HepG2 (cell line): ENCODE measurements around the gene SNX9. TPM values are rescaled to one million over a fixed set of nuclear protein-coding genes. Genes with fewer than 3 reads are reported as not detected.

Experiments used
- BATF2 ChIP-seq: sonication (generic); formaldehyde crosslinking; IDR thresholded peaks from 2 replicates; pipeline ENCODE4 v1.8.0; 2022; ENCODE audit warnings: mild to moderate bottlenecking, missing genetic modification reagents, moderate library complexity
- DNMT3B ChIP-seq: conservative IDR thresholded peaks from 2 replicates; pipeline ENCODE4 v1.6.1; 2016; ENCODE audit warnings: missing biosample characterization, control low read depth
- GPBP1L1 ChIP-seq: sonication (generic); formaldehyde crosslinking; IDR thresholded peaks from 2 replicates; pipeline ENCODE4 v1.5.0; 2020; ENCODE audit warnings: mild to moderate bottlenecking, missing genetic modification reagents
- HMG20B ChIP-seq: conservative IDR thresholded peaks from 2 replicates; pipeline ENCODE4 v1.6.1; 2016; ENCODE audit warnings: missing genetic modification reagents, missing compliant biosample characterization
- LBX2 ChIP-seq: sonication (generic); formaldehyde crosslinking; IDR thresholded peaks from 2 replicates; pipeline ENCODE4 v1.5.0; 2020; ENCODE audit warnings: missing genetic modification reagents, mild to moderate bottlenecking, borderline replicate concordance
- MBD4 ChIP-seq: IDR thresholded peaks from 2 replicates; pipeline ENCODE4 v1.6.1; 2012; ENCODE audit warnings: low read length, inconsistent platforms, borderline replicate concordance
- NFKB2 ChIP-seq: sonication (generic); formaldehyde crosslinking; IDR thresholded peaks from 2 replicates; pipeline ENCODE4 v1.4.0; 2020; ENCODE audit warnings: missing genetic modification reagents, borderline replicate concordance
- POGZ ChIP-seq: sonication (generic); formaldehyde crosslinking; IDR thresholded peaks from 2 replicates; pipeline ENCODE4 v1.4.0; 2020; ENCODE audit warnings: mild to moderate bottlenecking, missing genetic modification reagents
- POLR2A ChIP-seq, 2 experiments: IDR thresholded peaks; 2 replicates each; pipeline ENCODE4 v1.6.1; 2011; ENCODE audit warnings: low read depth in 2 of 2, low read length in 2 of 2, mild to moderate bottlenecking in 1 of 2, moderate library complexity in 1 of 2; ENCODE audit not compliant: insufficient read depth in 1 of 2
- SRF ChIP-seq: IDR thresholded peaks from 2 replicates; pipeline ENCODE4 v1.6.1; 2011; ENCODE audit warnings: mild to moderate bottlenecking, low read depth, low read length, moderate library complexity
- TOPORS ChIP-seq: sonication (generic); formaldehyde crosslinking; IDR thresholded peaks from 2 replicates; pipeline ENCODE4 v1.8.0; 2023; ENCODE audit warnings: mild to moderate bottlenecking, missing genetic modification reagents
- ZBTB39 ChIP-seq: sonication (generic); formaldehyde crosslinking; IDR thresholded peaks from 2 replicates; pipeline ENCODE4 v1.5.0; 2020; ENCODE audit warnings: missing genetic modification reagents
- ZNF598 ChIP-seq: sonication (generic); formaldehyde crosslinking; IDR thresholded peaks from 2 replicates; pipeline ENCODE4 v1.5.1; 2020; ENCODE audit warnings: mild to moderate bottlenecking, missing genetic modification reagents, borderline replicate concordance
- ZSCAN29 ChIP-seq: sonication (generic); formaldehyde crosslinking; conservative IDR thresholded peaks from 2 replicates; pipeline ENCODE4 v1.4.0; 2020; ENCODE audit warnings: mild to moderate bottlenecking, missing genetic modification reagents
- polyA plus RNA-seq, 8 experiments: library from polyadenylated mRNA; depleted of rRNA in 3 of 8; stranded (reverse) in 7 of 8; unstranded in 1 of 8; fragments of >200 nt; fragmentation: Illumina TruSeq in 4 of 8; extraction: Trizol in 4 of 8; gene quantifications; 2 replicates each; pipeline versions ENCODE4 v1.2.1 to v1.2.3, GENCODE V29; 2011 to 2016; ENCODE audit warnings: low read depth in 4 of 8, missing spikeins in 1 of 8, mixed read lengths in 1 of 8; ENCODE audit not compliant: insufficient read depth in 1 of 8
- total RNA-seq, 5 experiments: library from RNA; depleted of rRNA; stranded (reverse); fragments of >200 nt; fragmentation: Illumina TruSeq; extraction: Trizol; gene quantifications; 2 replicates each; pipeline ENCODE4 v1.2.3, GENCODE V29; 2016; ENCODE audit warnings: low read depth in 1 of 5
- TF ChIP-seq, protein P1 (sequence below): IDR thresholded peaks from 2 replicates; pipeline ENCODE4 v1.6.1; 2012; ENCODE audit warnings: low read length, improper control_type of control experiment
- TF ChIP-seq, protein P2 (sequence below): IDR thresholded peaks from 2 replicates; pipeline ENCODE4 v1.6.1; 2016; ENCODE audit warnings: mild to moderate bottlenecking
- TF ChIP-seq, protein P3 (sequence below): sonication (generic); formaldehyde crosslinking; IDR thresholded peaks from 2 replicates; pipeline ENCODE4 v1.4.0; 2020; ENCODE audit warnings: mild to moderate bottlenecking, missing genetic modification reagents

SNX9 gene
- total and polyA plus RNA-seq, 2 of the 13 experiments (the other 11 are each of a cell fraction or from before 2014, with no cell fraction given), result 21.9 to 36.0 TPM

DNA sequence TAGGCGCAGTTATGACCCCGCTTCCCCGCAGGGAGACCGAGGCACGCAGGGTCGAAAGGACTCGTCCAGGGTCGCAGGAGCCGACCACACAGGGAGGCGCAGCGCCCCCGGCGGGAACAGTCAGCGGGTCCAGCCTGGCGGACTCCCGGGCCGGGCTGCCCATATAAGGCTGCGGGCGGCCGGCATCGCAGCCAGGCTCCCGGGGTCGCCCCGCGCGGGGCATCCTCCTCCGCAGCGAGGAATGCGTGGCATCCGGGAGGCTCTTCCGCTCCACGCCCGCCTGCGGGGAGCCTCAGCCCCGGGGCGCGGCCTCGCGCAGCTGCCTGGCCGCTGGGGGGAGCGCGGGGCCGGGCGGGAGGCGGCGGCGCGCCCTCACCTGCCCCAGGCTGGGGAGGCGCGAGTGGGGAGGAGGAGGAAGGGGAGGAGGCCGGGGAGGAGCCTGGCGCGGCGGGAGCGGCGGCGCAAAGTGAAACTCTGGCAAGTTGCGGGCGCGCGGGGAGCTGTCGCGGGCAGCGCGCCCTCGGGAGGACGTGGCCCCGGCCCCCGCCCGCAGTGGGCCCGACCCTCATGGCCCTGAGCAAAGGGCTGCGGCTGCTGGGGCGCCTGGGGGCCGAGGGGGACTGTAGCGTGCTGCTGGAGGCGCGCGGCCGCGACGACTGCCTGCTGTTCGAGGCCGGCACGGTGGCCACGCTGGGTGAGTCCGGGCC is 158.5 kb downstream of the SNX9 start, which contains the start of gene SYNJ2 (continued):
- TF ChIP-seq, protein P1, sequence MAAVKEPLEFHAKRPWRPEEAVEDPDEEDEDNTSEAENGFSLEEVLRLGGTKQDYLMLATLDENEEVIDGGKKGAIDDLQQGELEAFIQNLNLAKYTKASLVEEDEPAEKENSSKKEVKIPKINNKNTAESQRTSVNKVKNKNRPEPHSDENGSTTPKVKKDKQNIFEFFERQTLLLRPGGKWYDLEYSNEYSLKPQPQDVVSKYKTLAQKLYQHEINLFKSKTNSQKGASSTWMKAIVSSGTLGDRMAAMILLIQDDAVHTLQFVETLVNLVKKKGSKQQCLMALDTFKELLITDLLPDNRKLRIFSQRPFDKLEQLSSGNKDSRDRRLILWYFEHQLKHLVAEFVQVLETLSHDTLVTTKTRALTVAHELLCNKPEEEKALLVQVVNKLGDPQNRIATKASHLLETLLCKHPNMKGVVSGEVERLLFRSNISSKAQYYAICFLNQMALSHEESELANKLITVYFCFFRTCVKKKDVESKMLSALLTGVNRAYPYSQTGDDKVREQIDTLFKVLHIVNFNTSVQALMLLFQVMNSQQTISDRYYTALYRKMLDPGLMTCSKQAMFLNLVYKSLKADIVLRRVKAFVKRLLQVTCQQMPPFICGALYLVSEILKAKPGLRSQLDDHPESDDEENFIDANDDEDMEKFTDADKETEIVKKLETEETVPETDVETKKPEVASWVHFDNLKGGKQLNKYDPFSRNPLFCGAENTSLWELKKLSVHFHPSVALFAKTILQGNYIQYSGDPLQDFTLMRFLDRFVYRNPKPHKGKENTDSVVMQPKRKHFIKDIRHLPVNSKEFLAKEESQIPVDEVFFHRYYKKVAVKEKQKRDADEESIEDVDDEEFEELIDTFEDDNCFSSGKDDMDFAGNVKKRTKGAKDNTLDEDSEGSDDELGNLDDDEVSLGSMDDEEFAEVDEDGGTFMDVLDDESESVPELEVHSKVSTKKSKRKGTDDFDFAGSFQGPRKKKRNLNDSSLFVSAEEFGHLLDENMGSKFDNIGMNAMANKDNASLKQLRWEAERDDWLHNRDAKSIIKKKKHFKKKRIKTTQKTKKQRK, result no peak
- 0 out of 2 replicates have a peak, but pooled peaks have one; percentile 41 for TF ChIP-seq DNMT3B (CRISPR knock-in tag)
- TF ChIP-seq BATF2 (CRISPR knock-in tag), result peak; percentile 56
- TF ChIP-seq GPBP1L1 (CRISPR knock-in tag), result no peak
- TF ChIP-seq ZNF598 (CRISPR knock-in tag), result 0 out of 2 replicates have a peak, but pooled peaks have one; percentile 76
- TF ChIP-seq LBX2, result peak; percentile 50
- no peak for TF ChIP-seq MBD4
- peak; percentile 92 for TF ChIP-seq POGZ (CRISPR knock-in tag)
- TF ChIP-seq SRF, result peak; percentile 98
- TF ChIP-seq POLR2A (IDR thresholded peaks at IDR 0.05; ENCODE audit: insufficient read depth in 1 of 2, low read depth in 2 of 2, low read length in 2 of 2), result peak in 1 of 2 experiments; percentile 41; a peak in 1 of 4 replicates
- peak; percentile 53; the same call in 1 of the 2 replicates for TF ChIP-seq NFKB2
- no peak for TF ChIP-seq ZSCAN29 (CRISPR knock-in tag)
- TF ChIP-seq, protein P2, sequence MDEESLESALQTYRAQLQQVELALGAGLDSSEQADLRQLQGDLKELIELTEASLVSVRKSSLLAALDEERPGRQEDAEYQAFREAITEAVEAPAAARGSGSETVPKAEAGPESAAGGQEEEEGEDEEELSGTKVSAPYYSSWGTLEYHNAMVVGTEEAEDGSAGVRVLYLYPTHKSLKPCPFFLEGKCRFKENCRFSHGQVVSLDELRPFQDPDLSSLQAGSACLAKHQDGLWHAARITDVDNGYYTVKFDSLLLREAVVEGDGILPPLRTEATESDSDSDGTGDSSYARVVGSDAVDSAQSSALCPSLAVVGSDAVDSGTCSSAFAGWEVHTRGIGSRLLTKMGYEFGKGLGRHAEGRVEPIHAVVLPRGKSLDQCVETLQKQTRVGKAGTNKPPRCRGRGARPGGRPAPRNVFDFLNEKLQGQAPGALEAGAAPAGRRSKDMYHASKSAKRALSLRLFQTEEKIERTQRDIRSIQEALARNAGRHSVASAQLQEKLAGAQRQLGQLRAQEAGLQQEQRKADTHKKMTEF (CRISPR knock-in tag), result peak; percentile 75
- 0 out of 2 replicates have a peak, but pooled peaks have one; percentile 4 for TF ChIP-seq HMG20B (CRISPR knock-in tag)
- no peak for TF ChIP-seq ZBTB39 (CRISPR knock-in tag)
- TF ChIP-seq TOPORS (CRISPR knock-in tag), result peak; percentile 41; the same call in 1 of the 2 replicates
- TF ChIP-seq, protein P3, sequence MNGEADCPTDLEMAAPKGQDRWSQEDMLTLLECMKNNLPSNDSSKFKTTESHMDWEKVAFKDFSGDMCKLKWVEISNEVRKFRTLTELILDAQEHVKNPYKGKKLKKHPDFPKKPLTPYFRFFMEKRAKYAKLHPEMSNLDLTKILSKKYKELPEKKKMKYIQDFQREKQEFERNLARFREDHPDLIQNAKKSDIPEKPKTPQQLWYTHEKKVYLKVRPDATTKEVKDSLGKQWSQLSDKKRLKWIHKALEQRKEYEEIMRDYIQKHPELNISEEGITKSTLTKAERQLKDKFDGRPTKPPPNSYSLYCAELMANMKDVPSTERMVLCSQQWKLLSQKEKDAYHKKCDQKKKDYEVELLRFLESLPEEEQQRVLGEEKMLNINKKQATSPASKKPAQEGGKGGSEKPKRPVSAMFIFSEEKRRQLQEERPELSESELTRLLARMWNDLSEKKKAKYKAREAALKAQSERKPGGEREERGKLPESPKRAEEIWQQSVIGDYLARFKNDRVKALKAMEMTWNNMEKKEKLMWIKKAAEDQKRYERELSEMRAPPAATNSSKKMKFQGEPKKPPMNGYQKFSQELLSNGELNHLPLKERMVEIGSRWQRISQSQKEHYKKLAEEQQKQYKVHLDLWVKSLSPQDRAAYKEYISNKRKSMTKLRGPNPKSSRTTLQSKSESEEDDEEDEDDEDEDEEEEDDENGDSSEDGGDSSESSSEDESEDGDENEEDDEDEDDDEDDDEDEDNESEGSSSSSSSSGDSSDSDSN (CRISPR knock-in tag), result peak; percentile 75
